Loucy (cell line): Measurements from ENCODE around the gene LMBR1.

ENCODE experiments used
- CTCF ChIP-seq: fragments of 200-600 bp; sonication (generic); conservative IDR thresholded peaks from 2 replicates; pipeline ENCODE4 v1.5.1; 2014; ENCODE audit warnings: mild to moderate bottlenecking, antibody characterized with exemption, low read length
- EZH2phosphoT487 ChIP-seq: fragments of 200-600 bp; IDR thresholded peaks from 2 replicates; pipeline ENCODE4 v1.6.1; 2018; ENCODE audit warnings: antibody characterized with exemption, mild to moderate bottlenecking, moderate library complexity, borderline replicate concordance

DNA sequence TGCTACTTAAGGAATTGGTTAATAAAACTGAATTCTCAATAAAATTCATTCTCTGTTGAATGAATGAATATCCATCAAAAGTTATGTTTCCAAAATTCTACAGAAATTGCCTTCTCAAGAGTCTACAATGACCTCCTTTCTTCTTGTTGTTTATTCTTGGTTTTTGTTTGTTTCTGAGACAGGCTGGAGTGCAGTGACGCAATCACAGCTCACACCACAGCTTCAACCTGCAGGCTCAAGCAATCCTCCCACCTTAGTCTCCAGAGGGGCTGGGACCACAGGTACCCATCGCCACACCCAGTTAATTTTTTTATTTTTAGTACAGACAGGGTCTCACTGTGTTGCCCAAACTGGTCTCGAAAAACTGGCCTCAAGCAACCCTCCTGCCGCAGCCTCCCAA is 97.6 kb downstream of the LMBR1 start:
- TF ChIP-seq CTCF (no peak), EZH2phosphoT487 (no peak)
